GM18907 (cell line): ENCODE data around the gene MRAP.
"Not testable (repeated sequence)": the region's sequence is repeated elsewhere in the genome, so short reads cannot be mapped to it uniquely, and the experiment has no call there.

Experiments used
- ATAC-seq: cut with Tn5 transposase; IDR thresholded peaks from one replicate; pipeline ENCODE4 v1.9.1; 2021; ENCODE audit warnings: mild to moderate bottlenecking, moderate library complexity; ENCODE audit not compliant: unreplicated experiment

Gene MRAP

DNA sequence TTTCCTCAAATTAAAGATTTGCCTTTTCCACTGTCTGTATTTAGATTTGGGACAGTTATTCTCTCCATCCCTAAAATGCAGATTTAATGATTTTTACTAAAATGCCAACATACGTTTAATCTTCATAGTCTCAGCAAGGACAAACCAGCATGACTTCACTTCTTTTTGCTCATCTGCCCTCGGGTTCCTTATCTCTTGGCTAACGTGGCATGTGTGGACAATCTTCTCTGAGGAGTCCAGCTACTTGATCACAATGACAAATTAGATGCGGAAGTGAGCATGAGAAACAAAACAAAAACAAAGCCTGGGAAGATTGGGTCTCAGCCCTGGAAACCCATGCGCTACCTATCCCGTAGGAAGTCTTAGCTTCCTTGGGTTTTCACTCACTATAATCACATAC is 1.0 kb downstream of the MRAP start:
- ATAC-seq, result no peak

DNA sequence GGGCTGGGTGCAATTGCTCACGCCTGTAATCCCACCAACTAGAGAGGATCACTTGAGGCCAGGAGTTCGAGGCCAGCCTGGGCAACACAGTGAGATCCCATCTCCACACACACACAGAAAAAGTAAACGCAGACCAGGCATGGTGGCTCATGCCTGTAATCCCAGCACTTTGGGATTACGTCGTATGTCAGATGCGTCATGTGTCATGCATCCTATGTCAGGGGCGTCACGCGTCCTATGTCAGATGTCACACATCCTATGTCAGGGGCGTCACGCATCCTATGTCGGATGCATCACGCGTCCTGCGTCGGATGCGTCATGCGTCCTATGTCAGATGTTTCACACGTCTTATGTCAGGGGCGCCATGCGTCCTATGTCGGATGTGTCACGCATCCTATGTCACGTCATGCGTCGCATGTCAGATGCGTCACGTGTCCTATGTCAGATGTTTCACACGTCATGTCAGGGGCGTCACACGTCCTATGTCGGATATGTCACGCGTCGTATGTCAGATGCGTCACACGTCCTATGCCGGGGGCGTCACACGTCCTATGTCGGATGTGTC is 1.5 kb downstream of the MRAP start:
- ATAC-seq, result no peak

DNA sequence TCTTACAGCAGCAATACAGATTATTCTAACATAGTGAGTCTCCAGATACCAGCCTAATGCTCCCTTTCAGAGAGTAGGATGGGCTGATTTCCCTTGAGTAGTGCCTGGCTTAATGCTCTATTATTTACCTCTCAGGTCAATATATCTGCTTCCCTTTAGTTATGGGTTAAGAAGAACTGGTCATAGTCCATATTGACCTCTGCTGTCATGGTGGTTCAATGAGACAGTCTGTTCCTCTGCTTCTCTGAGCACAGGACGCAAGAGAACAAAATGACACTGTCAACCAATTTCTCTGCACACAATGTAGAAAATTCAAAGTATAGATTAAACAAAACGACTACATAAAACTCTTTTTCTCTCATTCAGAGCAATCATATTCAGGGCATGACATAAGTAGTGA is 2.9 kb downstream of the MRAP start:
- no peak for ATAC-seq

DNA sequence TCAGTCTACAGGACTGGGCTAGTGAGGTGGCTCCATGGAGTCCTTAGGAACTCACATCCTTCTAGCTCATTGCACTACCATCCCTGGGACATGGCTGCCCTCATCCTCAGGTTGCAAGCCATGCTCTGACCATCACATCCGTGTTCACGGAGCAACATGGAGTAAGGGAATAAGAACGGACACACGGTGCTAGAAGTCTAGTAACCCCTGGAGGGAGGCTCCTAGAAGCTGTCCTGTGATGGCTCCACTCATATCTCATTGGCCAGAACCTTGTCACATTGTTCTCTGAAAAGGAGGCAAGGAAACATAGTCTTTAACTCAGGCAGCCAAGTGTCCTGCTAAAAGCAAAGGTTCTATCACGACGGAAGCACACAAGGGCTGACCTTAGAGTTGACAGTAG is 3.9 kb downstream of the MRAP start:
- ATAC-seq, result no peak

DNA sequence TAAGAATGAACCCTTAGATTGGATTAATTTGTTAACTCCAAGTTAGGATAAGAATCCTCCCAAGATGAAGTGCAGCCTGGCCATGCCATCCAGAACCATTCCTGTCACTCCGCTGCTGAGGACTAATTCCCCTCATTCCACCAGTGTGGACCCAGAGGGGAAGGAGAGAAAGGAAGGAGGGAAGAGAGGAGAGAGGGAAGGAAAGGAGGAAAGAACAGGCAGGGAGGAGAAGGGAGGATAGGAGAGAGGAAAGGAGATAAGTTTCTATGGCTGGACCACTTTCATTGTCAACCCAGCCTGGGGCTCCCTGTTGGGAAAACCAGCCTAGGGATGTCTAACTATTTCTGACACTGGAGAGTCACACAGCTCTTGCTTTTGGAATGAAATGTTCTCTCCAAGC is 4.7 kb downstream of the MRAP start:
- ATAC-seq, result no peak

DNA sequence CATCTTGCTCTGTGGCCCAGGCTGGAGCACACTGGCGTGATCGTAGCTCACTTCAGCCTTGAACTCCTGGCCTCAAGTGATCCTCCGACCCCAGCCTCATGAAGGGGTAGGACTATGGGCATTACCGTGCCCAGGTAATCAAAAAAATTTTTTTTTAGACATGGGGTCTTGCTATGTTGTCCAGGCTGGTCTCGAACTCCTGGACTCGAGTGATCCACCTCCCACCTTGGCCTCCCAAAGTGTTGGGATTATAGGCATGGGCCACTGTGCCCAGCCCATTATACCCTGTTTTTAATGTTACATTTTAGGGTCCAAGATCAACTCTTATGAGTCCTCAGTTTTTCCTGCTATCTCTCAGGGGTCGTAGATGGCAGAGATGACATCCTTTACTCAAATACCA is 6.3 kb downstream of the MRAP start:
- no peak for ATAC-seq

DNA sequence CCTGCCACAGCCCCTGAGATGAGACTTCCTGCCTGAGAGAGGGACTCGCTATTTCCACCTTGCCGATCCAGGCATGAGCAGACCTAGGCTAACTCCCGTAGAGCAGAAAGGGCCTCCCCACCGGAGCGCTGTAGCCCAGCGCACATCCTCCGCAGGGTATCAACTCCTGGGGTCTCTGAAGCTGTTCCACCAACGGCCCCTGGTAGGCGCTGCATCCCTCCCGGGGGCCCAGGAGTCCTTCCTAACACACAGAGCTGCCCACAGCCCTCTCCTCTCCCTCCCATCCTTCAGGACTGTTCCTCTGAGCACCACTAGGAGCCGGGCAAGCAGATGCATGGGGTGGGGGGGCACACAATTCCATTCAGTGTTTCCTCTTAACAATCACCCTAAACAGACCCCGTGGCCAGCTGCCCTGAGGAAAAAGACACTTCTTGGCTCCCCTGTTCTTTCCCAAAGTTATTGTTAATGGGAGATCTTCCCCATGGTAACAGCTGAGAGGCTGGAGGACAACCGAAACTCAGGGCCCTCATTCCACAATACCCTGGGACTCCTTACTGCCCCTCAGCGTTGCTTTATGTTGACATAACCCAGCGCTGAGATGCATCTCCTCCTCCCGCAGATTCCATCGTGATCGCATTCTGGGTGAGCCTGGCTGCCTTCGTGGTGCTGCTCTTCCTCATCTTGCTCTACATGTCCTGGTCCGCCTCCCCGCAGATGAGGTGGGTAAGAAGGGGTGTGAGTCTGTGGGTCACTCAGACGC is 7.5 kb downstream of the MRAP start:
- no peak for ATAC-seq

DNA sequence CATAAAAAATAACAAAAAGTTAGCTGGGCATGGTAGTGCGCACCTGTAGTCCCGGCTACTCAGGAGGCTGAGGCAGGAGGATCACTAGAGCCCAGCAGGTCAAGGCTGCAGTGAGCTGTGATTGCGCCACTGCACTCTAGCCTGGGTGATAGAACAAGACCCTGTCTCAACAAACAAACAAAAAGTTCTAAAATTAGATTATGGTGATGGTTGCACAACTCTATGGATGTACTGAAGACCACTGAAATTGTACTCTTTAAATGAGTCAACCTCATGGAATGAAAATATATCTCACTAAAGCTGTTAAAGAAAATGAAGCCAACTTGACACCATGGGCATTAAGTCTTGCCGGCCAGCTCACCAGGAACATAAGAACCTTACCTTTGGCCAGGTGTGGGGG is 9.1 kb downstream of the MRAP start:
- no peak for ATAC-seq

DNA sequence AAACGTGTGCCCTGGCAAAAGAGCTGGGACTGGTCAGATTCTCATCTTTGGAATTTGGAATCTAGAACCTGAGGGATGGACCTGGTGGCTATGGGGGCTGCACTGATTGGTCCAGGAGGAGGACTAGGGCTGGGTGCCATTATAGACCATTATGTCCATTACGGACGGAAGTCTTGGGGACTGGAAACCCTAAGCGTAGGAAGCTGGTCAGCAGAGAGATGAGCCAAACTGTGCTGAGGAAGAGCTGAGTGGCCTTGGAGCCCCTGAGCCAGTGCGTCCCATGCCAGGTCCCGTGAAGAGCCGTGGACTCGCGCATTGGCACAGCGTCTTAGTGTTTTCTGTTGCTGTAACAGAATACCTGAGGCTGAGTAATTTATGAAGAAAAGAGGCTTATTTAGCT is 10.0 kb downstream of the MRAP start:
- ATAC-seq, result no peak

DNA sequence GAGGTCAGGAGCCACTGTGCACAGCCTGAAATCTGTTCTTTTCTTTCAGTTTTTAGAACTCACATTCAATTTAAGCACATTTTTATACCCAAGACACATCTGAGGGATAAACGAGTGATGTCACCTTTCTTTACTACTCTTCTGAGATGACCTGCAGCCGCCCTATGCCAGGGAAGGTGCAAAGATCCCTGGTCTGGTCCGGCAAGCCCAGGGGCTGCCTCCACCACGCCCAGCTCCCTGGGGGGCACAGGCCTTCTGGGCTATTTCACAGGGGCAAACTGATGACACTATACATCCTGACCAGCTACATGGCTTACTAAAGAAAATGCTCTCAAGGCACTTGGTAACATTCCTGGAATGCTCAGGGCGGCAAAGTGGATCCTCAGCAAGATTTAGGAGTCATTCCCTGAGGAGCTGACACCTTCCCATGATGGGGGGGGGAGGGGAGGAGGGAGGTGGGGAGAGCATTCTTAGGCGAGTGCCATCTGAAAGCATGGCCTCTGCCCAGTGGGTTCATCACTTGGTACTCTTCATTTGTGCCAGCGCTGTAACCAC is 11.3 kb downstream of the MRAP start:
- ATAC-seq, result no peak

DNA sequence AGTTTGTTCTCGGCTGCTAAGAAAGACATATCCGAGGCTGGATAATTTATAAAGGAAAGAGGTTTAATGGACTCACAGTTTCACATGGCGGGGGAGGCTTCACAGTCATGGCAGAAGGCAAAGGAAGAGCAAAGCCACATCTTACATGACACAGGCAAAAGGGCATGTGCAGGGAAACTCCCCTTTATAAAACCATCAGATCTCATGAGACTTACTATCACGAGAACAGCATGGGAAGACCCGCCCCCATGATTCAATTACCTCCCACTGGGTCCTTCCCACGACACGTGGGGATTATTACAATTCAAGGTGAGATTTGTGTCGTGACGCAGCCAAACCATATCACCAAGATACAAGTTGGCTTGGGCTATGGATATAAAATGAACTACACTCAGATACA is 12.3 kb downstream of the MRAP start:
- ATAC-seq, result not testable (repeated sequence)

DNA sequence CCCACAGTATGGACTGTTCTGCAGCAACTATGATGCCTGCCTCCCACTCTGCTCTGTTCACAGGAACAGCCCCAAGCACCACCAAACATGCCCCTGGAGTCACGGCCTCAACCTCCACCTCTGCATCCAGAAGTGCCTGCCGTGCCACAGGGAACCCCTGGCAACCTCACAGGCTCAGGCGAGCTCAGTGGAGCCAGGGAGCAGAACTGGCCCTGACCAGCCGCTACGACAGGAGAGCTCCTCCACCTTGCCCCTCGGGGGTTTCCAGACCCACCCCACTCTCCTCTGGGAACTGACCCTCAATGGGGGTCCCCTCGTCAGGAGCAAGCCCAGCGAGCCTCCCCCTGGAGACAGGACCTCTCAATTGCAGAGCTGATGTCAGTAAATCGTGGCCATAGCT is 13.0 kb downstream of the MRAP start:
- ATAC-seq, result no peak

DNA sequence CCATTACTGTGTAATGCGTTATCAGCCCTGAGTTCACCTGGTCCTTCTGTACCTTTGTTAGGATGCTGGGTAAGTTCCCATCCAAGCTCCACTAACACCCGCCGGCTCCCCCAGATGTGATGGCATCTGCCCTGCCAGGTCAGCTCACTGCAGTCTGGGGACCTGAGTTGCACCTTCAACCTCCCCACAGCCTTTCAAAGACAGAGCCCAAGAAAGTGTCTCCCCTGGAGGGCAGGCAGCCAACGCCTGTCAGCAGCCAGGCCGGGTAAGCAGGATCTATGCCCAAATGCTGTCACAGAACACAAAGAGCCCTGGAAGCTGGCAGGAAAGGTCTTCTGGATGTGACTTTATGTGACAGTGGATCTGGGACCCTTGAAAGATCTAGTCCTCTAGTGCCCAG is 13.7 kb downstream of the MRAP start:
- no peak for ATAC-seq

DNA sequence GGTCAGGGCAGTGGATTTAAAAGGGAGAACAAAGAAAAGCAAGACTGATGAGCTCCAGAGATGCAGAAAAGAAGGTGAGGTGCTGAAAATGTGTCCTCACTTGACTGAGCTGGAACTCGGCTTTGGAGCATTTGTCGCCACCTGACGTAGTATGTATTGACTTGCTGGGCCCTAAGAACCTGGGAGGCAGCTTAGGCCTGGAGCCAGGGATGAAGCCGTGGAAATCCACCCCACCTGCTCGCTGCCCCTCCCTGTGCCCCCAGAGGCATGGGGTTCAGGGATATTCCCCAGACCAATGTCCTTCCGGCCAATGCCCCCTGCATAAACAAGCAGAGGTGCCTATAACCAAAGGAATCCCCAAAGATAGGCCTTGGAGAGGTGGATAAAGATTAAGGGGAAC is 14.3 kb downstream of the MRAP start:
- no peak for ATAC-seq

DNA sequence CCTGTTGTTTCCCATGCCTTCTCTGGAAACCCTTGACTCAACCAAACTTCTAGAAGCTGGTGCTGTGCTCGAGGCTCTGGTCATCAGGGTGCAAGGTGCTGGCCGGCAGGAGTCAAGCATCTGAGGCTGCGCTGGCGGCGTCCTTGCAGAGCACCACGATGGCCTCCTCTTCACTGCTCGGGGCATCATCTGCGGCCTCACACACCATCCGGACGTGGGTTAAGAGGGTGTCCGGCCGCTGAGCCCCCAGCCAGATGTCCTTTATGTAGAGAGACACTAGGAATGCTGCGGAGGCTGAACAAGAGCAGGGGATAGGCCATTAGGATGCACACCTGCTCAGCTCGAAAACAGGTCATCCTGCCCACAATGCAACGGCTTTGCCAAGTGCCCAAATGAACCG is 16.2 kb downstream of the MRAP start:
- no peak for ATAC-seq

DNA sequence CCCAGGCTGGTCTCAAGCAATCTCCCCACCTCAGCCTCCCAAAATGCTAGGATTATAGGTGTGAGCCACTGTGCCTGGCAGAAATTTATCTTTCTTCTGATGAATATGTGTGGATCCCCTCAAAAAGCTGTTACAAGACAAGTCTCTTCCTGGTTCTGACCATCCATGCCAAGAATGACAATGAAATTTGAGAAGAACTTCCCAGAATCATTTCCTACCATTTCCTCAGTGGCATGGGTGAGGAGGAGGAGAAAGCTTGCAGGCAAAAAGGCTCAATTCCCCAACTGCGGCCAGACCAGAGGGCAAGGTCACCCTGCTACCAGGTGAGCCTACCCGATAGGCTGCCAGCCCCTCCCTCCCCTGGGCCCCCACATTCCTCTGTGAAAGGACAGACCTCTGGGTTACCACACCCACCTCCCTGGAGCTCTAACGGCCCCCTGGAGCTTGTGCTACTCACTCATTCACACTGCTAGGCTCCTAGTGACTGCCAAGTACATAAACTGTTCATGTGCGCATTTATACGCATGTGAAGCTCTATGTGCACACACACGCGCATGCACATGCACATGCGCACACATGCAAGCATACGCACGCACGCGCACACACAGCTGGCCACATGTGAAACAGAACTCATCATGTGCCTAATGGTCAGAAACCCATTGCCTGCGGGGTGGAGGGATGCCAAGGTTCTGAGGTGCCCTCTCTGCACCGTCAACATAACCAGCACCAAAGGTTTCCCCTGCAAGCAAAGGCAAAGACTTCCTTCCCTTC is 17.0 kb downstream of the MRAP start:
- no peak for ATAC-seq

DNA sequence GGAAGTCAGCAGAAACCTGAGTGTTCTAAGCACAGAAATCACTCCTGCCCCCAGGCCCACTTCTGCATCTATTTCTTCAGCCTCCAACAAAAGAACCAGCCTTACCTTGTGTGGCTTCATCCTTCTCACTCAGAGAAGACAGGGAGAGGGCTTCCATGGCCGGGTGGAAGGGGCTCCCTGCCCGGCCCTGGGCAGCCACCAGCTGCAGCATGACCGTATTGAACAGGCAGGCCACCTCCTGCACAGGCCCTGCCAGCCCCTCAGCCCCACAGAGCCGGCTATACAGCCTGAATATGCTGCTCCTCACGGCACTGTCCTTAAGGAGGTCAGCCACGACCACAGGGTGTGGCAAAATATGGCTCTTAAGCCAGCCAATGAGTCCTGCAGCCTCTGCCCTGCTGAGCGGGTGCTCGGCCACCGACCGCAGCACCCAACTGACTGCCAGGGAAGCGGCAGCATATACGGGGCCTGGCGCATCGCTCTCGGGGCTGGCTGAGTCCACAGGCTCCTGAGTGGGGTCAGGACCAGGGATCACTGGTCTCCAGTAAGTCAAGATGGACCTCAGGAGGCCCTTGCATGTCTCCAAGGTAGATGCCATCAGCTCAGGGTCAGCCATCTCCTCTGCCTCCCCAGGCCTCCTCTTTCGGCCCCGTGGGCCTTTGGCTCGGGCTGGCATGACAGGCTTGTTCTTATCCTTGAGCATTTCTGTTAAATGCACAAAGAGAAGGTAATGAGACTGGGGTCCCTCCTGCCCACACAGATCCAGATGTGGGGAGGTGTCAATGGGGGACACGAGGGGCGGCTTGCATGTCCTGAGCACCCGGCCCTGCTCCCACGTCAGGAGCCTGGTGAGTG is 17.9 kb downstream of the MRAP start:
- ATAC-seq, result no peak

DNA sequence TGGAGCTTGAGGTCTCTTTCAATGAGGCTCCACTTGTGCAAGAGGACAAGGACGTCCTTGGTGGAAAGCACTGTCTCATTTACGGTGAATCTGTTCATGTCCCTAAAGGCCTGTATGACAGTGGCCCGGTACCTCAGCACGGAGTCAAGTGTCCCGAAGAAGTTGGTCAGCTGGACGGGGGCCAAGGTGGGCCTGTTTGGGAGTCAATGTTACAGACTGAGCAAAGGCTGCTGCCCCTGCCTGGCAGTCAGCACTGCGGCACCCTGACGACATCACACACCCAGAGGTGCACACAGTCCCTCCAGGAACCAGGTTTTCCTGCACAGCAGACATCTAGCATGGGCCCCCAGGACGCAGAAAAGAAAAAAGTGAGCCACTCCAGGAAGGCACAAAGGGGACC is 19.1 kb downstream of the MRAP start:
- no peak for ATAC-seq

DNA sequence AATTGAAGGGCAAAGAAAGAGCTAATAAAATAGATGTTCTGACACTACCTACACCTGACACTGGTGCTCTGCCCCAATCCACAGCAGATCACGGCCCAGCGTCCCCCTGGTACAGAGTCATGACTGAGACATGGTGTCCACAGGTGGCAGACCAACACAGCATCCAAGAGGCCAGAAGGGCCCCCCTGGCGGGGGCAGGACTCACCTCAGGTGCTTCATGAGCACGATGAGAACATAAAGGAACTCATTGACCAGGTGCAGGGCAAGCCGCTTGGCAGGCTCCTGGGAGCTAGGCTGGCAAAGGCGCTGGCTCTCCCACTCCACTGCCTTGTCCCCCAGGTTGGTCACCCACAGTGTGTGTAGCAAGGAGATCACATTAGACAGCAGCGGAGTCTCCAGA is 20.4 kb downstream of the MRAP start:
- no peak for ATAC-seq

DNA sequence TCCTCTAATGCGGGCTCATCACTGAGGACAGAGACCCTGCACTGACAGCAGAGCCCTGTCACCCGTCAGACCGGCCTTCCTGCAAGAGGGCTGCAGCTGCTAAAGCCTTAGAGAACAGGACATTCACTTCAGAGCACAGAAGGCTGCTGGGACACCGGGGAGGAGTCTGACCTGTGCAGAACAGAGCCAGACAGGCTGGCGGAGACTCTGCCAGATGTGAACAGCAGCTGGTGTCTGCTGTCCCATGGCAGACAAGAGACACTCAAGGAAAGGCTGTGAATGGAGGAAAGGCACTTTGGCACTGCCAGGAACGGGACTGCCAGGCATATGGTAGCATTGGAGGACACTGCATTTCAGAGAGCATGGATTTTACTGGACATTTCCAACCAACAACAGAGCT is 21.4 kb downstream of the MRAP start:
- ATAC-seq, result no peak

DNA sequence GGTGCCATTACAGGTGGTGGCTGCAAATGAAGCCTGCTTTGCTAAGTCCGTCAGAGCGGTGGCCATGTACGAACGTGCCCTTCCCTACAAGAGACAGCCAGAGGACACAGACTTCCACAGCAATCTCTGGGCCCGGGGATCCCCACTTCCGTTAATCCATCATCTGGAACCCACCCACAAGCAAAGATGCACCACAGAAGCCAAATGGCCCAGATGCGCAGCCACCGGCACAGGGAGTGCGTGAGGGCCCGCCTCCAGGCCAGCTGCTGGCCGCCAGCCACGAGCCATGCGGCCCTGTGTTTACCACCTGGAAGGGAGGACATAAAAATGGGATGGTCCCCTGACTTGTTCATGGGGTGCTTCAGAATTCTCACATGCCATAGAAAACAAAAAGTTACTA is 22.1 kb downstream of the MRAP start:
- no peak for ATAC-seq
